Sigmoid colon (tissue), 7 donors: ENCODE data around the gene SNTB2. TPM values are rescaled to one million over a fixed set of nuclear protein-coding genes. Genes with fewer than 3 reads are reported as not detected.

Experiments
- DNase-seq: peaks from one replicate; pipeline ENCODE4 v3.0.0-alpha.2; 2019
- H3K27ac ChIP-seq, 4 donors: fragments of 200-600 bp; sonication (generic); one replicate each; pipeline ENCODE4 v1.5.1; 2016 to 2019; ENCODE audit warnings: mild to moderate bottlenecking in 1 of 4
- H3K27me3 ChIP-seq, 3 donors: fragments of 200-600 bp; sonication (generic); one replicate each; pipeline ENCODE4 v1.5.1; 2019; ENCODE audit warnings: mild to moderate bottlenecking in 1 of 3
- H3K36me3 ChIP-seq, 4 donors: fragments of 200-600 bp; sonication (generic); one replicate each; pipeline ENCODE4 v1.5.1; 2016 to 2019
- H3K4me1 ChIP-seq, 4 donors: fragments of 200-600 bp; sonication (generic); one replicate each; pipeline ENCODE4 v1.5.1; 2017 to 2019
- H3K4me3 ChIP-seq, 4 donors: fragments of 200-600 bp; sonication (generic); one replicate each; pipeline ENCODE4 v1.5.1; 2017 to 2019; ENCODE audit warnings: mild to moderate bottlenecking in 2 of 4, moderate library complexity in 1 of 4
- H3K9me3 ChIP-seq, 4 donors: fragments of 200-600 bp in 3 of 4; sonication (generic) in 3 of 4; one replicate each; pipeline versions ENCODE4 v1.5.1 to v1.6.1; 2013 to 2019
- EP300 ChIP-seq, 4 donors: sonication (generic); formaldehyde crosslinking; IDR thresholded peaks; one replicate each; pipeline ENCODE4 v1.6.1; 2017; ENCODE audit warnings: antibody characterized with exemption in 4 of 4
- POLR2A ChIP-seq, 2 donors: fragments of 450-650 bp; IDR thresholded peaks; one replicate each; pipeline ENCODE4 v1.6.1; 2016; ENCODE audit warnings: antibody characterized with exemption in 2 of 2, mild to moderate bottlenecking in 2 of 2, moderate library complexity in 2 of 2
- POLR2AphosphoS5 ChIP-seq, 4 donors: sonication (generic); formaldehyde crosslinking; IDR thresholded peaks; one replicate each; pipeline ENCODE4 v1.6.1; 2017; ENCODE audit warnings: antibody characterized with exemption in 4 of 4
- WGBS, 2 donors: extraction: QIAGEN DNeasy Blood & Tissue Kit; methylation state at CpG; one replicate each; pipeline ENCODE4 v1.1.7; 2013; 5-methylcytosine and 5-hydroxymethylcytosine counted together
- intact Hi-C: fragments of 100-400 bp; cut with DNase I; formaldehyde crosslinking; loops from one replicate; pipeline ENCODE4 v1.15.1; 2023
- polyA plus RNA-seq, 3 donors: library from polyadenylated mRNA; stranded (reverse); fragments of 200-250 nt; gene quantifications; one replicate each; pipeline ENCODE4 v1.2.3, GENCODE V29; 2013
- total RNA-seq, 4 donors: library from RNA; depleted of rRNA; stranded (reverse); fragments of >200 nt; gene quantifications; one replicate each; pipeline ENCODE4 v1.1.0, GENCODE V29; 2016
- TF ChIP-seq, protein P1 (sequence below), 4 experiments: fragments of 450-650 bp in 3 of 4; fragments of 200-600 bp in 1 of 4; IDR thresholded peaks; one replicate each; pipeline ENCODE4 v1.5.1; 2016 to 2019; ENCODE audit warnings: antibody characterized with exemption in 4 of 4, mild to moderate bottlenecking in 3 of 4, moderate library complexity in 2 of 4
- donor health status: healthy with polysubstance abuse.
- donor health status: Bipolar disorder and iron deficiency.
- donor health status: healthy.

The SNTB2 gene
- total and polyA plus RNA-seq, 7 donors, result 4.2 to 38.2 (median 23.2) TPM

DNA sequence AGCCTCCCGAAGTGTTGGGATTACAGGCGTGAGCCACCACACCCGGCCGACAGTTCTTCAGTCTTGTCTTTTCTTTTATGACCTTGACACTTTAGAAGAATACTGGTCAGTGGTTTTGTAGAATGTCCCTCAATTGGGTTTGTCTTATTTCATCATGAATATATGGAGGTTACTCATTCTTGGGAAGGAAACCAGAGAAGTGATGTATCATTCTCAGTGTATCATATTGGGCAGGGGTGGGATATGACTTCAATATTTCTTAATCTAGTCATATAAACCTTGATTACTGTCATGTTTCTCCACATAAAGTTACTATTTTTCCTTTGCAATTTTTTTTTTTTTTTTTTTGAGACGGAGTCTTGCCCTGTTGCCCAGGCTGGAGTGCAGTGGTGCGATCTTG, 36.9 kb downstream of the SNTB2 start:
- H3K36me3 ChIP-seq, result no peaks in the 10 kb centered on the region
- H3K4me3 ChIP-seq, result no peak overlapping the region
- TF ChIP-seq, protein P1, sequence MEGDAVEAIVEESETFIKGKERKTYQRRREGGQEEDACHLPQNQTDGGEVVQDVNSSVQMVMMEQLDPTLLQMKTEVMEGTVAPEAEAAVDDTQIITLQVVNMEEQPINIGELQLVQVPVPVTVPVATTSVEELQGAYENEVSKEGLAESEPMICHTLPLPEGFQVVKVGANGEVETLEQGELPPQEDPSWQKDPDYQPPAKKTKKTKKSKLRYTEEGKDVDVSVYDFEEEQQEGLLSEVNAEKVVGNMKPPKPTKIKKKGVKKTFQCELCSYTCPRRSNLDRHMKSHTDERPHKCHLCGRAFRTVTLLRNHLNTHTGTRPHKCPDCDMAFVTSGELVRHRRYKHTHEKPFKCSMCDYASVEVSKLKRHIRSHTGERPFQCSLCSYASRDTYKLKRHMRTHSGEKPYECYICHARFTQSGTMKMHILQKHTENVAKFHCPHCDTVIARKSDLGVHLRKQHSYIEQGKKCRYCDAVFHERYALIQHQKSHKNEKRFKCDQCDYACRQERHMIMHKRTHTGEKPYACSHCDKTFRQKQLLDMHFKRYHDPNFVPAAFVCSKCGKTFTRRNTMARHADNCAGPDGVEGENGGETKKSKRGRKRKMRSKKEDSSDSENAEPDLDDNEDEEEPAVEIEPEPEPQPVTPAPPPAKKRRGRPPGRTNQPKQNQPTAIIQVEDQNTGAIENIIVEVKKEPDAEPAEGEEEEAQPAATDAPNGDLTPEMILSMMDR (IDR thresholded peaks at IDR 0.05), result no peak
- TF ChIP-seq POLR2AphosphoS5 (IDR thresholded peaks at IDR 0.05) (no peak), EP300 (IDR thresholded peaks at IDR 0.05) (no peak), POLR2A (IDR thresholded peaks at IDR 0.05) (no peak)
- H3K4me1 ChIP-seq, result peaks cover 0 to 8% (median under 1%) of the 10 kb centered on the region in 4 donors
- intact Hi-C loops, result no loop called here
- no peak overlapping the region for H3K27ac ChIP-seq
- H3K27me3 ChIP-seq, result no peaks in the 10 kb centered on the region
- no peak for DNase-seq
- WGBS, 2 donors, result 92 to 95% methylated on average over 6 of the region's 6 CpGs
- H3K9me3 ChIP-seq, result no peaks in the 10 kb centered on the region

DNA sequence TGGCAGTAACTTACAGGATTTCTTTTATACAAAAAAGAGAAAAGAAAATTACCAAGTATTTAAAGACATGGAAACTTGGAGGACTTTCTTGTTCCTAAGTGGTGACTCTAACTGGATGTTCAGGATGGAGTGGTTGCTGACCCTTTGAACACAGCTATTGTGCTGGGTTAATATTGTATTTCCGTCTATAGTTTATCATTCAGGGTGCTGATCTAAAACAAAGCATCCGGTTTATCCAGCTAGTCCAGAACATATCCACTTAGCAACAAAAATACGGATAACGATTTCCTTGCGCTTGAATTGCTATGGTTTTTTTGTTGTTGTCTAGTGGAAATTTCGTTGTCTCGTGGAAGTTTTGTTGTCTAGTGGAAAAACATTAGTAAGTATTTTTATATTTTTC, 38.2 kb downstream of the SNTB2 start:
- H3K4me3 ChIP-seq, result no peak overlapping the region
- peaks cover 0 to 8% (median 0%) of the 10 kb centered on the region in 4 donors for H3K4me1 ChIP-seq
- intact Hi-C loops, result no loop called here
- no peak for TF ChIP-seq POLR2AphosphoS5 (IDR thresholded peaks at IDR 0.05)
- TF ChIP-seq POLR2A (IDR thresholded peaks at IDR 0.05), result no peak
- no peak for TF ChIP-seq EP300 (IDR thresholded peaks at IDR 0.05)
- TF ChIP-seq, protein P1 (IDR thresholded peaks at IDR 0.05), result no peak
- no peak for DNase-seq
- 86 to 90% methylated on average over 7 of the region's 7 CpGs for WGBS, 2 donors
- no peaks in the 10 kb centered on the region for H3K27me3 ChIP-seq
- H3K27ac ChIP-seq, result peak overlapping the region in 1 of 4 donors; percentile 33
- H3K9me3 ChIP-seq, result no peaks in the 10 kb centered on the region
- H3K36me3 ChIP-seq, result no peaks in the 10 kb centered on the region

DNA sequence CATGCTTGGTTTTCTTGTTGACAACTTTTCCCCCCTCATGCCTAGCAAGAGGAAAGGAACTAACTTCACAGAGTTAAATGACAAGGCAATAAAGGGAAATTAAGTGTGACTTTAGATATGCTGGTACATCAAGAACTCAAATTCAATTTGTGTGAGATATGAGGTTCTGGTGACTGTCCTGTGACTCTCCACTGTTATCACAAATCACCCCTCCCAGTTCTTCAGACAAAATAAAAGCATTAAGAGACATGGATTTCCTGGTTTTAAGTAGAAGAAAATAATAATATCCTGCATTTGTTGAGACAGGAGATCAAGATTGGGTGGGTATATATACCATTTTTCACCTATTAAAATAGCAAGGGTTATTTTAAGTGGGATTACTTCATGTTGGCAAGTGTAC, 46.2 kb downstream of the SNTB2 start:
- H3K4me3 ChIP-seq, result no peak overlapping the region
- no peak overlapping the region for H3K27ac ChIP-seq
- no peaks in the 10 kb centered on the region for H3K36me3 ChIP-seq
- H3K9me3 ChIP-seq, result no peaks in the 10 kb centered on the region
- intact Hi-C loops, result no loop called here
- TF ChIP-seq, protein P1 (IDR thresholded peaks at IDR 0.05), result no peak
- no peak for TF ChIP-seq POLR2AphosphoS5 (IDR thresholded peaks at IDR 0.05)
- no peak for TF ChIP-seq EP300 (IDR thresholded peaks at IDR 0.05)
- TF ChIP-seq POLR2A (IDR thresholded peaks at IDR 0.05), result no peak
- no peak for DNase-seq
- no peaks in the 10 kb centered on the region for H3K27me3 ChIP-seq
- peaks cover 0 to 7% (median 3%) of the 10 kb centered on the region in 4 donors for H3K4me1 ChIP-seq

DNA sequence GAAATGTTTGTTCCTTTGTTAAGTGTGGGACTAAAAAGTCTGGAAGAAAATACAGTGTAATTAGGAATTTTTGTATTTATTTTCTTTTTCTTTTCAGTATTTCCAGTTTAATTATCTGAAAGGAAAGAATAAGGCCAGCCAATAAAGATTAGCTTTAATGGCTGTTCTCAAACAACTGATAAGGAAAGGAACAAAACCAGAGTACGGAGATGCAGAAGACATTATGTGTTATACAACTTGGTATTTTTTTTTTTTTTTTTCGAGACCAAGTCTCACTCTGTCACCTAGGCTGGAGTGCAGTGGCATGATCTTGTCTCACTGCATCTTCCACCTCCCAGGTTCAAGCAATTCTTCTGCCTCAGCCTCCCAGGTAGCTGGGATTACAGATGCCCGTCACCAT, 47.5 kb downstream of the SNTB2 start:
- no peak for DNase-seq
- Histone ChIP-seq H3K27me3 (no peaks in the 10 kb centered on the region), H3K9me3 (no peaks in the 10 kb centered on the region), H3K4me1 (peaks cover 0 to 9% (median 3%) of the 10 kb centered on the region in 4 donors), H3K4me3 (no peak overlapping the region), H3K27ac (no peak overlapping the region), H3K36me3 (no peaks in the 10 kb centered on the region)
- WGBS, 2 donors, result 51 to 81% methylated on average over 3 of the region's 3 CpGs
- TF ChIP-seq, protein P1 (IDR thresholded peaks at IDR 0.05), result no peak
- TF ChIP-seq EP300 (IDR thresholded peaks at IDR 0.05), result no peak
- no peak for TF ChIP-seq POLR2A (IDR thresholded peaks at IDR 0.05)
- TF ChIP-seq POLR2AphosphoS5 (IDR thresholded peaks at IDR 0.05), result no peak
- intact Hi-C loops, result no loop called here

DNA sequence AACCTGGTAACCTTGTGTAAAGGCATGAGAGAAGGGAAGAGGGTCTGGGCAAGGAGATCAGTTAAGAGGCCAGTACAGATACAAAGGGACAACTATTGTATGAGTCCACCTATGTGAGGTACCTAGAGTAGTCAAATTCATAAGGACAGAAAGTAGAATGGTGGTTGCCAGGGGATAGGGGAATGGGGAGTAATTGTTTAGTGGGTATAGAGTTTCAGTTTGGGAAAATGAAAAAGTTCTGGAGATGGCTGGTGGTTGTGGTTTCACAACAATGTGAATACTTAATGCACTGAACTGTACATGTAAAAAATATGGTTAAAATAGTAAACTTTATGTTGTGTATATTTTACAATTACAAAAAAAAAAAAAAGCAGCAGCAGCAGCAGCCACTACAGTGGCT, 49.4 kb downstream of the SNTB2 start:
- Histone ChIP-seq H3K9me3 (no peaks in the 10 kb centered on the region), H3K4me1 (peaks cover 0 to 20% (median 10%) of the 10 kb centered on the region in 4 donors), H3K27me3 (no peaks in the 10 kb centered on the region), H3K36me3 (no peaks in the 10 kb centered on the region), H3K27ac (no peak overlapping the region), H3K4me3 (no peak overlapping the region)
- TF ChIP-seq POLR2AphosphoS5 (IDR thresholded peaks at IDR 0.05), result no peak
- no peak for TF ChIP-seq EP300 (IDR thresholded peaks at IDR 0.05)
- TF ChIP-seq POLR2A (IDR thresholded peaks at IDR 0.05), result no peak
- TF ChIP-seq, protein P1 (IDR thresholded peaks at IDR 0.05), result no peak
- intact Hi-C loops, result no loop called here
- DNase-seq, result no peak
